GM12873 (cell line): ENCODE data around the gene ARHGAP15.

Experiments used
- CTCF ChIP-seq: IDR thresholded peaks from 2 replicates; pipeline ENCODE4 v1.5.1; 2012; ENCODE audit warnings: low read depth, mild to moderate bottlenecking, moderate library complexity, low read length, control low read depth; ENCODE audit not compliant: insufficient read depth; ENCODE audit errors: missing control alignments

Gene ARHGAP15

GRCh38 chr2:143128681-143129580, at the start of gene ARHGAP15:
Gene ARHGAP15, plus strand, starts transcription at chr2:143129419.
- peak; percentile 21 for TF ChIP-seq CTCF

- TF ChIP-seq CTCF: no peak
These were observed 47.6 kb upstream of the ARHGAP15 start for GRCh38 chr2:143081616-143082015.

GRCh38 chr2:143083636-143084035, 45.6 kb upstream of the ARHGAP15 start:
- no peak for TF ChIP-seq CTCF

- no peak for TF ChIP-seq CTCF
These were observed 44.8 kb upstream of the ARHGAP15 start for GRCh38 chr2:143084462-143084861.

GRCh38 chr2:143085125-143085784, 44.0 kb upstream of the ARHGAP15 start:
- TF ChIP-seq CTCF: no peak

GRCh38 chr2:143087033-143087432, 42.2 kb upstream of the ARHGAP15 start:
- TF ChIP-seq CTCF: no peak

- no peak for TF ChIP-seq CTCF
These were observed 40.8 kb upstream of the ARHGAP15 start for GRCh38 chr2:143088388-143088787.
